ENCODE data around the gene PAXIP1. TPM values are rescaled to one million over a fixed set of nuclear protein-coding genes. Genes with fewer than 3 reads are reported as not detected.

The PAXIP1 gene
- total RNA-seq, 4 donors from 2014 or later, result 13.5 to 29.6 (median 19.4) TPM

DNA sequence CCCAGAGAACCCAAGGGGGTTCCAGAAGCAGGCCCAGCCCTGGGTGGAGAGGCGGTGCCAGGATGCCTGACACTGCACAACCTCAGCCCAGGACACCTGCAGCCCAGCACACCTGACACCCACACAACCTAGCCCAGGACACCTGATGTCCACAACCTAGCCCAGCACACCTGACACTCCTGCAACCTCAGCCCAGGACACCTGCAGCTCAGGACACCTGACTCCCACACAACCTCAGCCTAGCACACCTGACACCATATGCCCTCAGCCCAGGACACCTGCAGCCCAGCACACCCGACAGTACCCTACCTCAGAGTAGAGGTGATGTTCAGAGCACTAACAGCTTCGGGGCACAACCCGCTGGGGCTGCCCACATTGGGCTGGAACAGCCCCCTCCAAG, 87.3 kb downstream of the PAXIP1 start:
- TF ChIP-seq POLR2AphosphoS5 (IDR thresholded peaks at IDR 0.05) (no peak), EP300 (IDR thresholded peaks at IDR 0.05) (no peak), POLR2A (IDR thresholded peaks at IDR 0.05) (no peak)
- TF ChIP-seq, protein P1, sequence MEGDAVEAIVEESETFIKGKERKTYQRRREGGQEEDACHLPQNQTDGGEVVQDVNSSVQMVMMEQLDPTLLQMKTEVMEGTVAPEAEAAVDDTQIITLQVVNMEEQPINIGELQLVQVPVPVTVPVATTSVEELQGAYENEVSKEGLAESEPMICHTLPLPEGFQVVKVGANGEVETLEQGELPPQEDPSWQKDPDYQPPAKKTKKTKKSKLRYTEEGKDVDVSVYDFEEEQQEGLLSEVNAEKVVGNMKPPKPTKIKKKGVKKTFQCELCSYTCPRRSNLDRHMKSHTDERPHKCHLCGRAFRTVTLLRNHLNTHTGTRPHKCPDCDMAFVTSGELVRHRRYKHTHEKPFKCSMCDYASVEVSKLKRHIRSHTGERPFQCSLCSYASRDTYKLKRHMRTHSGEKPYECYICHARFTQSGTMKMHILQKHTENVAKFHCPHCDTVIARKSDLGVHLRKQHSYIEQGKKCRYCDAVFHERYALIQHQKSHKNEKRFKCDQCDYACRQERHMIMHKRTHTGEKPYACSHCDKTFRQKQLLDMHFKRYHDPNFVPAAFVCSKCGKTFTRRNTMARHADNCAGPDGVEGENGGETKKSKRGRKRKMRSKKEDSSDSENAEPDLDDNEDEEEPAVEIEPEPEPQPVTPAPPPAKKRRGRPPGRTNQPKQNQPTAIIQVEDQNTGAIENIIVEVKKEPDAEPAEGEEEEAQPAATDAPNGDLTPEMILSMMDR (IDR thresholded peaks at IDR 0.05), result no peak
- no peak overlapping the region for H3K27ac ChIP-seq
- peaks cover 15% of the 10 kb centered on the region for H3K4me1 ChIP-seq
- WGBS, result 100% methylated on average over 1 of the region's 4 CpGs
- H3K27me3 ChIP-seq, result peaks cover 24% of the 10 kb centered on the region
- H3K9me3 ChIP-seq, result peaks cover 4% of the 10 kb centered on the region
- peak in 1 of 2 donors; percentile 34 for DNase-seq (ENCODE audit: low spot score in 2 of 2)
- no peaks in the 10 kb centered on the region for H3K36me3 ChIP-seq
- no peak overlapping the region for H3K4me3 ChIP-seq

DNA sequence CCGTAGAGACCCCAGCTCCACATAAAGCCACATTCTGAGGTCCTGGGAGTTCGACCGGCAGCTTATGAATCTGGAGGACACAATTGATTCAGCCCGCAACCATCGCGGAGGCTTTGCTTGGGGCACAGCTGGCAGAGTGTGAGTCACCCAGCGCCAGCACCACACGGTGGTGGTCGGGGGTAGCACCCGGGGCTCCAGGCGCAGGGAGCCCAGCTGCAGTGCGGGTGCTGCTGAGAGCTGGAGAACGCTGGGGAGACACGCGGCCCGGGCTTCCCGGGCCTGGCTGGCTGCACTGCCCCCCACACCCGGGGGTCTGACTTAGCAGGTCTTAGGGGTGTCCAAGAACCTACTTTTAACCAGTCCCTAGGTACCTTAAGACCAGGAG, 87.9 kb downstream of the PAXIP1 start:
- H3K4me1 ChIP-seq, result peaks cover 15% of the 10 kb centered on the region
- no peak for DNase-seq (ENCODE audit: low spot score in 2 of 2)
- 69% methylated on average over 17 of the region's 18 CpGs for WGBS
- peaks cover 27% of the 10 kb centered on the region for H3K27me3 ChIP-seq
- TF ChIP-seq POLR2AphosphoS5 (IDR thresholded peaks at IDR 0.05), result no peak
- TF ChIP-seq, protein P1 (IDR thresholded peaks at IDR 0.05), result no peak
- TF ChIP-seq EP300 (IDR thresholded peaks at IDR 0.05), result no peak
- no peak for TF ChIP-seq POLR2A (IDR thresholded peaks at IDR 0.05)
- no peak overlapping the region for H3K4me3 ChIP-seq
- peaks cover 4% of the 10 kb centered on the region for H3K9me3 ChIP-seq
- H3K36me3 ChIP-seq, result no peaks in the 10 kb centered on the region
- no peak overlapping the region for H3K27ac ChIP-seq

DNA sequence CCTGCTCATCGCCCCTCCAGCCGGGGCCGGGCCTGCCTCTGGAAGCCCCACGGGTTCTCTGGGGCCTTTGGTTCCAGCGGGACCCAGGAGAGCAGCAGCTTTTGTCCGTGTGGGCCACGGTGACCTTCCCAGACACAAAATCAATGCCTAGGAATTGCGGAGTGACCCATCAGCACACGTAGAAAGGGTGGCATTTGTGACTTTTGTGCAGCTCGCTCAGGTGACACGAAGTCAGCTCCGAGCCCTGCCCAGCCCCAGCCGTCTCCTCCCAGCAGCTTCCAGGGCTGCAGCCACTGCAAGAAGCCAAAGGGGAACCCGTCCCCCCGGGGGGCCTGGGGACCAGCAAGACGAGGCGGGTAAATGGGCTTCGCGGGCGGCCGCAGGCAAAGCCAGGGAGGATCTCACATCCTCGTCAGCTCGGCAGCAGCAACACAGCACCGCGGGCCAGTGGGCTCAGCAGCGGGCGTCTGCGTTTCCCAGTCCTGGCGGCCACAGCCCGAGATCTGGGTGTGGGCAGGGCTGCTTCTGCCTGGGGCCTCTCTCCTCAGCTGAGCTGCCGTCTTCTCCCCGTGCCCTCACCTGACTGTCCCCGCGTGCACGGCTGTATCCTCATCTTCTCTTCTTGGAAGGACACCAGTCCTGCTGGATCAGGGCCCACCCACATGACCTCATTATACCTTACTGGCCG, 88.5 kb downstream of the PAXIP1 start:
- Histone ChIP-seq H3K27ac (no peak overlapping the region), H3K9me3 (peaks cover 4% of the 10 kb centered on the region), H3K4me1 (peaks cover 15% of the 10 kb centered on the region), H3K27me3 (peaks cover 33% of the 10 kb centered on the region), H3K36me3 (no peaks in the 10 kb centered on the region), H3K4me3 (peak overlapping the region; percentile 41)
- no peak for TF ChIP-seq POLR2A (IDR thresholded peaks at IDR 0.05)
- TF ChIP-seq POLR2AphosphoS5 (IDR thresholded peaks at IDR 0.05), result no peak
- no peak for TF ChIP-seq EP300 (IDR thresholded peaks at IDR 0.05)
- WGBS, result 65% methylated on average over 11 of the region's 36 CpGs
- DNase-seq (ENCODE audit: low spot score in 2 of 2), result peak in 1 of 2 donors; percentile 53

DNA sequence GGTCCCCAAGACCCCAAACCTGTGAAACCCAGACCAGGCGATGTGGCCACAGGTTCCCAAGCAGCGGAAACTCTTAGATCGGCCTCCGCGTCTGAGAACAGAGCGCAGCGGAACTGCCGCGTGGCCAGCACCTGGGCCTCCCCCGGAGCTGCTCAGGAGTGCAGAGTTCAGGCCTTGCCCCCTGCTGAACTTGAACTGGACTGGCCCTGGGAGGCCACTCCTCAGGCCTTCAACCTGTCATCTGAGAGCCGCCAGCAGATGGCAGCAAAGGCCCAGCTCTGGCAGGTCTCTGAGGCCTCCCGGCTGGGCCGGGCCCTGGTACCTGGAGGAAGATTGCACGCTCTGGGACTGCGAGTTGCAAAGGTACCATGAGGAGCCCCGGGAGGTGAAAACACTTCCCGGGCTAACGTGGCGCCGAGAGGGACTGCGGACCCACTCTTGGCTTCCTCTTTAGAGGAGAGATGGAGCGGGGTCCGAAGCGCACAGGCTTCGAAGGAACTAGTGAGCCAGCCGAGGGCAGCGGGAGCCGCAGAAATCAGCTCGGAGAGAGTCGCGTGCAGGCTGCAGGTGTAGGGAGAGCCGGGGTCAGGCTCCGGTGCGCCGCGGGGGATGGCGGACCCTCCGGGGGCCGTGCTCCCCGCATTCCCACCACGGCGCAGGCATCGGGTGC, 89.2 kb downstream of the PAXIP1 start:
- TF ChIP-seq EP300 (IDR thresholded peaks at IDR 0.05) (no peak), POLR2A (IDR thresholded peaks at IDR 0.05) (no peak)
- TF ChIP-seq, protein P1 (IDR thresholded peaks at IDR 0.05), result peak; percentile 58 to 91
- 20% methylated on average over 4 of the region's 43 CpGs for WGBS

DNA sequence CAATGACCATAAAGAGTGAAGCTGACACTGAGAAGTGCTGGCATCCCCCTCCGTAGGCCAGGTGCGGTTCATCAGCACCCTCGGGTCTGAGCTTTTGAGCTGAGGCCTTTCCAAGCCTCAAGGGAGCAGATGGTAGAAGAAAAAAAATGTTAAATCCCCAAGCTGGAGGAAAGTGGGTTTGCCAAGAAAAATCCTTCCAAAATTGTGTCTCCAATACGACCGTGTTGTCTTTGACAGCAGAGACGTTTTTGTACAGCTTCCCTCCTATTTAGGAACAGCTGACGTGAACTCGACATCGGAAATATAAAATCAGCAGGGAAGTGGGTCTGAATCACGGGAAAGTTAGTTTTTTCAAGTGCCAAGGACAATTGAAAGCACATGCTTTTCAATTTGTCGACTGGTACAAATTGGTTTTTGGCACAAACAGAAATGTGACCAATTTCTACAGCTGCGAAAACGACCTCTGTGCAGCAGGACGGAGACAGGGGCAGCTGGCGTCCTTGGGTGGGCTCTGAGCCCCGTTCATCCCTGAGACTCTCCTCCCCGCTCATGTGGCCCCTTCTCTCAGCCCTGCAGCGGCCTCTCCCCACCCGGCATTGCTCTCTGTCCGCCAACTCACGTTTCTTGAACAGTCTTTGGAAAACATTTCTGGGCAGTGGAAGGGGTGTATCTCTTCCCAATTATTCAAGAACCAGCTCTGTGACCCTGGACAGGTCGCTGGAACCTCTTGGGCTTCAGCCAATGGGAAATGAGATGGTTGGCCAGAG, 89.9 kb downstream of the PAXIP1 start:
- Histone ChIP-seq H3K27me3 (peaks cover 41% of the 10 kb centered on the region), H3K27ac (no peak overlapping the region), H3K9me3 (peaks cover 4% of the 10 kb centered on the region), H3K36me3 (no peaks in the 10 kb centered on the region), H3K4me1 (peaks cover 15% of the 10 kb centered on the region), H3K4me3 (no peak overlapping the region)
- DNase-seq (ENCODE audit: low spot score in 2 of 2), result peak in 1 of 2 donors; percentile 2
- 55% methylated on average over 22 of the region's 22 CpGs for WGBS
- TF ChIP-seq POLR2A (IDR thresholded peaks at IDR 0.05) (no peak), EP300 (IDR thresholded peaks at IDR 0.05) (no peak), POLR2AphosphoS5 (IDR thresholded peaks at IDR 0.05) (no peak)
- TF ChIP-seq, protein P1 (IDR thresholded peaks at IDR 0.05), result no peak

More for the DNA sequence above, 89.2 kb downstream of the PAXIP1 start:
- Histone ChIP-seq H3K9me3 (peaks cover 4% of the 10 kb centered on the region), H3K4me3 (peak overlapping the region; percentile 41), H3K27ac (no peak overlapping the region), H3K36me3 (no peaks in the 10 kb centered on the region), H3K27me3 (peaks cover 37% of the 10 kb centered on the region), H3K4me1 (peaks cover 15% of the 10 kb centered on the region)
- peak; percentile 89 to 93 for DNase-seq (ENCODE audit: low spot score in 2 of 2)

Measured in suprapubic skin (tissue), 4 donors.